Fibroblast of skin of left quadriceps (primary cell): ENCODE results near the gene PPTC7.
"Not testable (repeated sequence)": the region's sequence is repeated elsewhere in the genome, so short reads cannot be mapped to it uniquely, and the experiment has no call there.

Experiments
- DNase-seq, 2 experiments: peaks; one replicate each; pipeline ENCODE4 v3.0.0-alpha.2; 2013; ENCODE audit warnings: low read depth in 2 of 2

PPTC7 gene

DNA sequence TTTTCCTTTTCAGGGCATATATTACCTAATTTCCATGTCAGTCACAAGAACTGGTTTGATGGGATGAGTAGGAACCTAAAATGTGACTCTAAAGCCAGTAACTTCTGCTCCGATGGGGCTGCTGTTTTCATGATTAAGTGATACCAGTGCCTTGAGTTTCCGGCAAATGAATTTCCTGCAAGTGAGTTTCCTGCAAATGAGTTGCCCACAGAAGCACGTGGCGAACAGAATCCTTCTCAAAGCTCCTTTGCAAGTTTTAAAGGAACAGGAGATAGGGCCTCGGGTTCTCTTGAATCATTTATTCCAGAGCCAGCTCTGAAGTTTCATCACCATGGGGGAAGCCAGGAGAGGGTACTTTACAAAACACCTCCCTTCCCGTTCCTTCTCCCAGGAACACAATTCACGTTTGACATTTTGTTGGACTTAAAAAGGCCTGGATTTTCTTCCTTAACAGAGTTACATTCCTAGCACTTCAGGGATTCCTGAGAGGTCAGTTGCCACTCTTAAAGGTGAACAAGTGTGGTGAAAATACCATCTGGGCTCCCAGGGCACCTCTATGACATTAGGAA, 2.2 kb upstream of the PPTC7 start:
- no peak for DNase-seq

DNA sequence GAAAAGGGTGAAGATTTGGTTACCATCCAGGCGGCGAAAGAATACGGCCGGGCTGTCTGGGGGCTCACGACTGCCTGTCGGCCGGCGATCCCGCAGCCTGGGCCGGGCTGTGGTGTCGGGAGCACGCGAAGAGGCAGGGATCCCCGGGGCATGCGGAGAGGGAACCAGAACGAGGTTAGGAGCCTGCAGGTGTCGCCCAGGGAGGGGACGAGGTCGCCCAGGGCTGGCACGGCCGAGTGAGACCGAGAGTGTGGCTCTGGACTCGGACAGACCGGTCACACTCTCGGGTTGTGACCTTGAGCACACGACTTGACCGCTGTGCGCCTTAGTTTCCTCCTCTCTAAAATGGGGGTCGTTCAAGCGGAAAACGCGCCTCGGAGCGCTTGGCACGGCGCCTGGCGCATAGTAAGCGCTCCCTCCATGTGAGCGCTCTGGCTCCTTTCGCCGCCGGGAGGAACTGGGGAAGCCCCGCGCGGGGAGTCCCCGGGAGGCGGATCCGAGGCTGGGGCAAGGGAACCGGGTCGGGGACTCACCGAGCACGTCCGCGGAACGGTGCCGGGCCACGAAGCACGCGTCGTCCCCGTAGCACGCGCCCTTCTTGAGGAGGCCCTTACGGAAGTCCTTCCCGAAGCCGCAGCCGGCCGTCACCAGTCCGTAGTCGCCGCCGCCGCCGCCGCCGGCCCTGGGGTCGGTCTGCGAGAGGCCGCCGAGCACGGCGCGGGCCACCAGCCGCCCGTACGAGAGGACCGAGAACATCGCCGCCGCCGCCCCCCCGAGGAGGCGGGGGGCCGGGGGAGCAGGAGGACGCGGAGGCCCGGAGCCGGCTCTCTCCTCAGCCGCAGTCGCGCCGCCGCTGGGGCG, 612 bp downstream of the PPTC7 start:
- no peak for DNase-seq

DNA sequence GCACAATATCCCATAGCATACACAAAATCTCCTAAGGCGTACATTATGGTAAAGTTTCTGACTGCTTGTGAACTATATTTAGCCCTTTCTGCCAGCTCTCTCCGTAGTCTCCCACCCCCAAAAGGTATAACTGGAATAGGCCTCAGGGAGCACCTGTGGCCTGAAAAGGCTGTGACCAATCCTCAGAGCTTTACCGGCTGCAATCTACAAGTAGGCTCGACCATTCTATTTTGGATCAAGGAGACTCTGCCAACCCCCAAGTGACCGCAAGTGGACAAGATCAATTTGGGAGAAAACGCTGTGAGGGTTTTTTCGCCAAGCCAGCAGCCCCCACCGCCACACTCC, 1.2 kb downstream of the PPTC7 start:
- DNase-seq: no peak

DNA sequence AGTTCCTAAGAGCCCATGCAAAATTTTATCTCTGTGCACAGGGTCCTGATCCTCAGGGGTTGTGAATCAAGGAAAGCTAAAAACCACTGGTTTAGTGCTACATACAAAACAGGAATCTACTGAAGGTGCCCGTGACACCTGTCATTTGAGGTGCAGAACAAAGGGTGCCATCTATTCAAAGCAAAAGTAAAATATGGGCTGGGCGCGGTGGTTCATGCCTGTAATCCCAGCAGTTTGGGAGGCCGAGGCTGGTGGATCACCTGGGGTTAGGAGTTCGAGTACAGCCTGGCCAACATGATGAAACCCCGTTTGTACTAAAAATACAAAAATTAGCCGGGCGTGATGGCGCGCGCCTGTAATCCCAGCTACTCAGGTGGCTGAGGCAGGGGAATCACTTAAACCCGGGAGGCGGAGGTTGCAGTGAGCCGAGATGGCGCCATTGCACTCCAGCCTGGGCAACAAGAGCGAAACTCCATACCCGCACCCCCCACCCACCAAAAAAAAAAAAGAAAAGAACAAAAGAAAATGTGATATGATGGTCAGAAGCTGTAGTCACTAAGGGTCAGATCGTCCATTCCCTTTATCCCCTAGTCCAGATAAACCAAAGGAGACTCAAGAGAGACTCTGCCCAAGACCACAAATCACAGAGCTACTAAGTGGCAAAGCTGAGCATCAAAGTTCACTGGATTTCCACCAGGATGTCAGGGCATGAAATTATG, 3.4 kb downstream of the PPTC7 start:
- DNase-seq: no peak

DNA sequence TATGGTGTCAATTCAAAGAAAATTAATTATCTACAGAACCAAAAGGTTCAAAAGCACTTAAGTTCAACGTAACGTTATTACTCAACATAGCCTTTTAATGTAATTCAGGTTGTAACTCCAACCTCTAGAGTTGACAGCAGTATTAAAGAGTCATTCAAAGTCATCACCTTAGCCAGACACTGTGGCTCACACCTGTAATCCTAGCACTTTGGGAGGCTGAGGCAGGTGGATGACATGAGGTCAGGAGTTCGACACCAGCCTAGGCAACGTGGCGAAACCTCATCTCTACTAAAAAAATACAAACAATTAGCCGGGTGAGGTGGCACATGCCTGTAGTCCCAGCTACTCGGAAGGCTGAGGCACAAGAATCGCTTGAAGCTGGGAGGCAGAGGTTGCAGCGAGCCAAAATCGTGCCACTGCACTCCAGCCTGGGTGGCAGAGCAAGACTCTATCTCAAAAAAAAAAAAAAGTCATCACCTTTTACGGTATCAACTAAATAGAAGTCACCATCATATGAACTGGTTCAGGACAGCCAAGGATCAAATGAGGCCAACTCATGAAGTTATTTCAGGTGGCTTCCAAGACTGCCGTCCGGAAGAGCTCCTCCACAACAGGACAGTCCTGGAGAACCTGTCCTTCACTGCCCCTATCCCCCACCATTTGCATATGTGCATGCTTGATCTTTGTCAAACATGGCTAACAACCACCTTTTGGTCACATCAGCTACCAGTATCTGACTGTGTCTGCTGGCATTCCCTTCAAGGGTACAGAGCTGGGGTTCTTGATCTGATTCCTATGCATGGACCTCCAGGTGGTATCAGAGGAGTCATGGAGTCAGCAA, 4.2 kb downstream of the PPTC7 start:
- no peak for DNase-seq

DNA sequence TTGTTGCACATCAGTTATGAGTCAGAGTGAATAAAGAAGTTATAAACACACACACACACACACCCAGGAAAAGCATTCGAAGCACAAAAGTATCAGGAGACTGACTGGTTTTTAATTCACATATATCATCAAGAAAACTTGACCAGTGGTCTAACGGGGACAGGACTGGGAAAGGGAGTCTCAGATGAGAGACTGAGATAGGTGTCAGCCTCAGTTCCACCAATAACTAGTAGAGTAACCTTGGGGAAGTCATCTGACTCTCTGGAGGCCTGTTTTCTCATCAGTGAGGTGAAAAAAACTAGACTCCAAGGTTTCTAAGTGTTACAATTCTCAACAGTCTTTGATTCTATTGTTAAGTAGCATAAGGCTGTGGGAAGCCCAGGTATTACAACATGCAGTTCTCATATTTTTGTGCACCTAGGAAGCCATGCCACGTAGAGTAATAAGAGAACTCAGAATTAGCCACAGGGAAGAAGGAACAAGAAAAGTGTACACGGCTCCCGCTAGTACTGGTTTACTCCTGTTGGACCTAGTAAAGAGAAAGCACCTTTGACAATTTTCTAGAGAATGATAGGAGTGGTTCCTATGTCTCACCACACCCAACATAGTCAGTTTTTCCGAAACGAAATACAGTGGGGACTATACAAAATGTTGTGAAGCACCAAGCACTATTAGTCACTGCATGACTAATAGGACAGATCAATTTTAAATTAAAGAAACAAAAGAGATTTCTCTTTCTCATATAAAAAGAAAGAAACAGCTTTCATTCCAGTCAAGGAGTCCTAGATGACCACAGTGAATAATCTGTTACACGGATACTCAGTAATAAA, 5.0 kb downstream of the PPTC7 start:
- peak in 1 of 2 experiments; percentile 43 for DNase-seq

DNA sequence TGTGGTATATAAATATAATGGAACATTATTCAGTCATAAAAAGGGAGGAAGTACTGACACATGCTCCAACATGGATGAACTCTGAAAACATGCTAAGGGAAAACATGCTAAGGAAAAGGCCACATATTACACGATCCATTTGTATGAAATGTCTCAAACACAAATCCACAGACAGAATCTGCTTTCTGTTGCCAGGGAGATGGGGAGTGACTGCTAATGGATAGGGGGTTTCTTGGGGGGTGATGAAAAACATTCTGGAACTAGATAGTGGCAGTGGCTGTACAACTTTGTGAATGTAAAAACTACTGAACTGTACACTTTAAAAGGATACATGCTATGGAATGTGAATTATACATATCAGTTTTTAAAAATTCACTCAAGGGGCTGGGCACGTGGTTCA, 6.6 kb downstream of the PPTC7 start:
- DNase-seq: no peak

DNA sequence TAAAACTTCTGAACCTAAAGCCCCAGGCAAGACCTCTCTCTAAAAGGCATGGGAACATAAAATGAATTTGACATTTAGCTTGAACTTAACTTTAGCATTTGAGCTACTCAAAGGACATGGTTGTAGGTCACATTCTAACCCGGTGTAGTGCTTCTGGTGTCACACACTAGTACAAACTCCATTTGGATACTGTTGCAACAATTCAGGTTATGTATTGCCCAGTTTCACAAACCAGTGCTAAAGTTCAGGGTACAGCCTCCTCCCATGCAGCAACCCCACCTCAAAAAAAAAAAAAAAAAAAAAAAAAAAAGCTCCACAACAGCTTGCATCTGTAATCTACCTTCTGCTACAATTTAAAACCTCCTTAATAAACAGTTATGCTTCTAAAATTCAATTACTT, 7.8 kb downstream of the PPTC7 start:
- no peak for DNase-seq

DNA sequence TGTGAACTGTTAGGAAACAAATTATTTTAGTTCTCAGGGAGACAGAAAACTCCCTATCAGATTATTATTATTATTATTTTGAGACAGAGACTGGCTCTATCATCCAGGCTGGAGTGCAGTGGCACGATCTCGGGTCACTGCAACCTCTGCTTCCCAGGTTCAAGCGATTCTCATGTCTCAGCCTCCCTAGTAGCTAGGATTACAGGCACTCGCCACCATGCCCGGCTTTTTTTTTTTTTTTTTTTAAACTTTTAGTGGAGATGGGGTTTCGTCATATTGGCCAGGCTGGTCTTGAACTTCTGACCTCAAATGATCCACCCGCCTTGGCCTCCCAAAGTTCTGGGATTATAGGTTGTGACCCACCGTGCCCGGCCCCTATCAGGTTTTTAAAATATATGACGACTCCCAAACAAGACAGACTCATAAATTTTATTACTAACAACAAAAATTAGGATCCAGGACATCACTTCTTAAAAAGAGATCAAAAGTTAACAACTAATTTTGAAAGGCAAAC, 8.3 kb downstream of the PPTC7 start:
- DNase-seq: not testable (repeated sequence)

DNA sequence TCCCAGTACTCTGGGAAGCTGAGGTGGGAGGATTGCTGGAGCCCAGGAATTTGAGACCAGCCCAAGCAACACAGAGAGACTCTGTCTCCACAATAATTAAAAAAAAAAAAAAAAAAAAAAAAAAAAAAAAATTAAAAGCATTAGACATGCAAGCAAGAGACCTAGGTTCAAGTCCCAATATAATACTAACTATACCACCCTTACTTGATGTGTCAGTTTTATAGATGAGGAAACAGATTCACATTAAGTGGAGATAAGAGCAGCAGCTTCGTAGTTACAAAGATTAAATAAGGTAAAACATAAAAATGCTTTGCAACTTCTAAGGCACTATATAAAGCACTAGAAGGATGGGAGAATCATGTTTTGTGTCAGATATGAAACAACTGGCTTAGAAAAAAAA, 9.1 kb downstream of the PPTC7 start:
- DNase-seq: no peak

DNA sequence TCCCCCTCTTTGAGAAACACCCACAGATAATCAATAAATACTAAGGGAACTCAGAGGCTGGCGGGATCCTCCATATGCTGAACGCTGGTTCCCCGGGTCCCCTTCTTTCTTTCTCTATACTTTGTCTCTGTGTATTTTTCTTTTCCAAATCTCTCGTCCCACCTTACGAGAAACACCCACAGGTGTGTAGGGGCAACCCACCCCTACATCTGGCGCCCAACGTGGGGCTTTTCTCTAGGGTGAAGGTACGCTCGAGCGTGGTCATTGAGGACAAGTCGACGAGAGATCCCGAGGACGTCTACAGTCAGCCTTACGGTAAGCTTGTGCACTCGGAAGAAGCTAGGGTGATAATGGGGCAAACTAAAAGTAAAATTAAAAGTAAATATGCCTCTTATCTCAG, 12.3 kb downstream of the PPTC7 start:
- not testable (repeated sequence) for DNase-seq

DNA sequence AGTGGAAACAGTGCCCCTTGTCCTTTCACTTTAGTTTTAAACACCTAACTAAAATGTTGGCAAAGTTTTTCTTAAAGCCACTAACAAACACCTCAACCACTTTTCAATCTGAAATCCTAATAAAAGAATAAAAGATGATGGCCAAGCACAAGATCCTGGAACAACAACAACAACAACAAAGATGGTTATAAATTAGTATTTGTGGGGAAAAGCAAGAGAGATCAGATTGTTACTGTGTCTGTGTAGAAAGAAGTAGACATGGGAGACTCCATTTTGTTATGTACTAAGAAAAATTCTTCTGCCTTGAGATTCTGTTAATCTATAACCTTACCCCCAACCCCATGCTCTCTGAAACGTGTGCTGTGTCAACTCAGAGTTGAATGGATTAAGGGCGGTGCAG, 13.3 kb downstream of the PPTC7 start:
- not testable (repeated sequence) for DNase-seq

DNA sequence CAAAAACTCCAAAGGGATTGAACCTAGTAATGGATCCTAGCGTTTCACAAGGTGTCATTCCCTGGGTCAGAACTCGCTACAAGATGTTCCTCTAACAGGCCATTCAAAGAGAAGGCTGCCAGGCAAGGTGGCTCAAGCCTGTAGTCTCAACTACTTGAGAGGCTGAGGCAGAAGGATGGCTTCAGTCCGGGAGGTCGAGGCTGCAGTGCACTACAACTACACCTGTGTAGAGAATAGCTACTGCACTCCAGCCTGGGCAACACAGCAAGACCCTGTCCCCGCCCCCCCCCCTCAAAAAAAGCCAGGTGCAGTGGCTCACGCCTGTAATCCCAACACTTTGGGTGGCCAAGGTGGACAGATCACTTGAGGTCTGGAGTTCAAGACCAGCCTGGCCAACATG, 14.4 kb downstream of the PPTC7 start:
- no peak for DNase-seq

DNA sequence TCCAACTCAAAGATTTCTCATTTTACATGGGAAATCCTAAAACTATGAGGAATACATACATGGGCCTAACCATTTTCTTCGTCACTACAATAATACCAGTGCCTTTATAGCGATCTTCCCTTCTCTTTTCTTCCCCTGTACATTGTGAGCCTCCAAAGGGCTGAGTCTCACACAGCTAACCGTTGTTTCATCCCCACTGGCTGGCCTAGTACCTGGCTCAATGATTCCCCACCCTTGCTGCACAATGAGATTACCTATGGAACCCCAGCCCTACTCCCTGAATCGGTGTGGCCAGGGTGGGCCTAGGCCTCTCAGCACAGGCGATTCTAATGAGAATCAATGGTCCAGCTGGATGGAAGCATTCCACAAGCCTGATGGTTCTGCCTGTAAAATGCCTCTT, 16.1 kb downstream of the PPTC7 start:
- no peak for DNase-seq

DNA sequence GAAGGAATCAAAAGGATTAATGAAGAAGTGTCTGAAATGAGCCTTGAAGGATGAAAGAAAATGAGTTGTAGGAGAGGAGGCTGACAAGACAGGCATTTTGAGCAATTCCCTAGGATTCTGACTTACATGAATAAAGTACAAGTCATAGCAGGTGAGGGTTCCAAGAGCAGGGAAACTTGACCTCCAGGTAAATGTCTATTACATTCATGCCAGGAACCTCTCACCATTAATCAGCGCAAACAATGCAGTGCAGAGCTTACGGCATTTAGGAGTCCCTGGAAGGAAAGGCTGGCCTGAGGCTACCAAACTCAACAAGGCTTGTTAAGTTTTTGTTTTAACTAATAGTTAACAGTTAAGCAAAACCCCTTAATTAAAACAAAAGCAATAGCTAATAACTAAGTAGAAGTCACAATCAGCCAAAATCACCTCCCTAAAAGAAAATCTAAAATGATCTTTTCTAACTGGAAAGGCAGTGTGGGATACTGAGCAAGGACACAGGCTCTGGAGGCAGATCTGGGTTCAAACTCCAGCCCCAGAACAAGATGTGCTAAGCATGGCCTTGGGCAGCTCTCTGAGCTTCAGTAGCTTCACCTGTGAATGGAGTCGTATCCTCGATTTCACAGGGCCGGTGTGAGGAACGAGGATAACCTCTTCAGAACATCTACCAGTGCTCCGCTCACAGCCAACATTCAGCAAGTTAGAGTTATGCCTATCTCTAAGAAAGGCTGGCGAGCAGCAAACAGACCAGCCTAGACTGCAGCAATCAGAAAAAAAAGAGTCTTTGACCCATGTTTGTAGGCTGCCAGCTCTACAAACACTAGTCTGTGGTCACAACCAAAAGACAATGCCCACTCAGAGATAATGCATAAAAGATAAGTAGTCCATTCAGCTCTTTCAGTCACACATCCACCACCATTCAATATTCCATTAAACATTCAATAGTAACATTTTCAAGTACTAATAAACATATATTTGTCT, 16.9 kb downstream of the PPTC7 start:
- DNase-seq: no peak

DNA sequence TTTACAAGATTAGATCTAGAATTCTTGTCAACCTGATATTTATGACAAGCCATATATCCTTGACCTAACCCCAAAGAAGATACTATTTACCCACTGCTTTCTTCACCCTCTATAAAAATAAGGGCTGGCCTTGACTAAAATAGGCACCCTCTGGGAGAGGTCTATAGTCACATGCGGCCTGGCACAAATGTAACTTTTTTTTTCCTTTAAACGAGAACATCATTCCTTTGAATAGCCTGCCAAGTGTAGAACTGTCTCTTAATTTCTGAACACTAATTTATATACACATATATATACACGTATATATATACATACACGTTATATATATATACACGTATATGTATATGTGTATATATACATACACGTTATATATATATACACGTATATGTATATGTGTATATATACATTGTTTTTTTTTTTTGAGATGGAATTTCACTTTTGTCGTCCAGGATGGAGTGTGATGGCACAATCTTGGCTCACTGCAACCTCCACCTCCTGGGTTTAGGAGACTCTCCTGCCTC, 18.6 kb downstream of the PPTC7 start:
- DNase-seq: no peak

DNA sequence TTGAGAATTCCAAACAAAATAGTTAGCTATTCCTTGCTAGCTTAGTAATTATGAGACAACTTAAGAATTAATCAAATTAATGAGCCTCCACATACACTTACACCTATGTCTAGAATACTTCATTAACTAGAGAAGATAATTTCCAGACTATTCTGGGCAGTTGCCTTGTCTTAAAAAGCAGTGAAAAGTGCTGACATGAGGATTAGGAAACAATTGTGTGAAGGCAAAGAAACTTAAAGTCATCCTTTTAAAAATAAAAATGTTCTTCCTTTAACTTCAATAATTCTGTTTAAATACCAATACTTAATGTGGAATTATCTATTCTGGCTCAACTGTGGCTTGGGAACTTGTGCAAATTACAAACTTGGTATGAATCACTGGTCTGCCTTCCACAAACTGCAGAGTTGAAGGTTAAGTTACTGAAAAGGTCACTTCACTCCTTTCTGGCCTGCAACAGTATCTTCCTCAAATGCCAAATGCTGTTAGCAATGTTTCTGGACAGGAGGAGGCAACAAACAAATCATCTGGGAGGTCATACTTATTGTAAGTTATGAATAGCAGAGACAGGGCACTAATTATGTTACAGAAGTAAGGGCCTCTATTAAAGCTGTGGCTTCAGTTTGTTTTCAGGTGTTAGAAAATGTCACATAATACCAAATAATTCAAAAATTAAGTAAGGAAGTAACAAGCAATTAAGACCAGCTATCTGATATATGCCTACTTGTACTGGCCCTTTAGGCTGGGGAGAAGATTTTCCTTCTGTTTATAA, 19.2 kb downstream of the PPTC7 start:
- DNase-seq: no peak

DNA sequence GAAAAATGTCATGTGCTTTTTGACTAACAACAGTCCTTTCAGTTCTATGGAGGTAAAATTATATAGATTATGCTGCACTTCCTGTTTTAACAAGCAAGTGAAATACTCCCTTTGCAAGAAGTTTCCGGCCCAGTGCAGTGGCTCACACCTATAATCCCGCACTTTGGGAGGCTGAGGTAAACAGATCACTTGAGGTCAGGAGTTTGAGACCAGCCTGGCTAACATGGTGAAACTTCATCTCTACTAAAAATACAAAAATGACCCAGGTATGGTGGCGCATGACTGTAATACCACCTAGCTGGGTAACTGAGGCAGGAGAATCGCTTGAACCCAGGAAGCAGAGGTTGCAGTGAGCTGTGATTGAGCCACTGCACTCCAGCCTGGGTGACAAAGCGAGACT, 20.7 kb downstream of the PPTC7 start:
- not testable (repeated sequence) for DNase-seq
